H1 (cell line): Measurements from ENCODE around the gene DNAAF3. TPM values are rescaled to one million over a fixed set of nuclear protein-coding genes. Genes with fewer than 3 reads are reported as not detected.

Experiments
- CTCF ChIA-PET: fragments of 300-600 bp; sonication (Branson Sonifier 250); formaldehyde crosslinking; loops from one replicate; lab custom pipeline; 2021; ENCODE audit not compliant: partially characterized antibody; lab: Charles Lee
- POLR2A ChIA-PET: fragments of 300-600 bp; sonication (Branson Sonifier 250); formaldehyde crosslinking; loops from one replicate; lab custom pipeline; 2021; ENCODE audit warnings: inconsistent platforms; ENCODE audit not compliant: partially characterized antibody; lab: Charles Lee
- DNase-seq, 2 experiments: peaks; one replicate each; pipeline versions ENCODE4 v3.0.0 to v3.0.0-alpha.2; 2010 to 2022; ENCODE audit warnings: low spot score in 2 of 2, low read depth in 1 of 2, mixed read lengths in 1 of 2
- FAIRE-seq: peaks from 2 replicates; lab custom pipeline; 2011; peaks lifted over from hg19 to GRCh38; lab: Jason Lieb, UNC
- H2AFZ ChIP-seq: 2 replicates; pipeline ENCODE4 v1.8.1; 2012; ENCODE audit warnings: low read length, inconsistent platforms
- H2AK5ac ChIP-seq: 2 replicates; pipeline ENCODE4 v1.6.1; 2013; ENCODE audit warnings: low read depth, low read length
- H2BK120ac ChIP-seq: replicated peaks from 2 replicates; pipeline ENCODE3; 2013; ENCODE audit warnings: low read depth, low read length, inconsistent platforms
- H2BK12ac ChIP-seq: 2 replicates; pipeline ENCODE4 v1.6.1; 2013; ENCODE audit warnings: low read depth, low read length
- H2BK15ac ChIP-seq: 2 replicates; pipeline ENCODE4 v1.6.1; 2013; ENCODE audit warnings: low read length
- H2BK20ac ChIP-seq: 2 replicates; pipeline ENCODE4 v1.6.1; 2013; ENCODE audit warnings: low read length
- H2BK5ac ChIP-seq: 2 replicates; pipeline ENCODE4 v1.6.1; 2013; ENCODE audit warnings: low read depth, low read length
- H3K14ac ChIP-seq: 2 replicates; pipeline ENCODE4 v1.6.1; 2013; ENCODE audit warnings: inconsistent platforms; ENCODE audit not compliant: insufficient read length
- H3K18ac ChIP-seq: 2 replicates; pipeline ENCODE4 v1.6.1; 2013; ENCODE audit warnings: low read length; ENCODE audit errors: extremely low read depth
- H3K23ac ChIP-seq: 2 replicates; pipeline ENCODE4 v1.6.1; 2013; ENCODE audit warnings: inconsistent platforms; ENCODE audit not compliant: insufficient read length
- H3K23me2 ChIP-seq: 2 replicates; pipeline ENCODE4 v1.6.1; 2013; ENCODE audit warnings: low read depth, low read length
- H3K27ac ChIP-seq: 2 replicates; pipeline ENCODE4 v1.6.1; 2011; ENCODE audit warnings: low read depth, low read length, inconsistent platforms
- H3K27me3 ChIP-seq, 4 experiments: replicated peaks in 1 of 4; 1 replicate in 1 of 4; 2 replicates in 3 of 4; pipeline versions ENCODE4 v1.6.1 to v1.8.1; 2011 to 2013; ENCODE audit warnings: low read length in 3 of 4, mild to moderate bottlenecking in 3 of 4, inconsistent platforms in 2 of 4, mixed read lengths in 2 of 4, moderate library complexity in 1 of 4; ENCODE audit not compliant: control insufficient read depth in 3 of 4, insufficient read depth in 3 of 4; ENCODE audit errors: extremely low read depth in 1 of 4
- H3K36me3 ChIP-seq, 4 experiments: 2 replicates each; pipeline versions ENCODE4 v1.6.1 to v1.8.1; 2011 to 2013; ENCODE audit warnings: mild to moderate bottlenecking in 4 of 4, low read length in 3 of 4, moderate library complexity in 2 of 4, control low read depth in 1 of 4, inconsistent platforms in 1 of 4; ENCODE audit not compliant: insufficient read depth in 4 of 4, control insufficient read depth in 2 of 4
- H3K4ac ChIP-seq: replicated peaks from 2 replicates; pipeline ENCODE3; 2013; ENCODE audit warnings: low read length, low read depth, mixed read lengths, inconsistent platforms; ENCODE audit not compliant: insufficient read length
- H3K4me1 ChIP-seq, 4 experiments: replicated peaks in 1 of 4; 1 replicate in 1 of 4; 2 replicates in 3 of 4; pipeline versions ENCODE4 v1.6.1 to v1.8.1; 2011 to 2013; ENCODE audit warnings: low read length in 3 of 4, inconsistent platforms in 2 of 4, mixed read lengths in 1 of 4; ENCODE audit not compliant: insufficient read depth in 4 of 4, control insufficient read depth in 3 of 4
- H3K4me2 ChIP-seq, 2 experiments: 2 replicates each; pipeline versions ENCODE4 v1.6.1 to v1.8.1; 2011 to 2013; ENCODE audit warnings: low read depth in 2 of 2, low read length in 2 of 2, control low read depth in 1 of 2, inconsistent platforms in 1 of 2, mild to moderate bottlenecking in 1 of 2; ENCODE audit not compliant: insufficient read depth in 1 of 2
- H3K4me3 ChIP-seq, 4 experiments: fragments of 200-600, 300-600 bp in 1 of 4; sonication (generic), shearing (Covaris generic), sonication (Bioruptor Twin) in 1 of 4; 2 replicates each; pipeline versions ENCODE4 v1.5.1 to v1.8.1; 2011 to 2016; ENCODE audit warnings: low read length in 4 of 4, low read depth in 3 of 4, control low read depth in 2 of 4, inconsistent platforms in 2 of 4, mild to moderate bottlenecking in 2 of 4, mixed read lengths in 1 of 4, moderate library complexity in 1 of 4; ENCODE audit not compliant: insufficient read depth in 2 of 4; ENCODE audit errors: extremely low read depth in 1 of 4
- H3K56ac ChIP-seq: replicated peaks from 2 replicates; pipeline ENCODE3; 2013; ENCODE audit warnings: low read depth, mild to moderate bottlenecking, mixed read lengths, low read length, inconsistent platforms; ENCODE audit not compliant: insufficient read length
- H3K79me1 ChIP-seq: 2 replicates; pipeline ENCODE4 v1.6.1; 2013; ENCODE audit warnings: low read depth, low read length, control low read depth
- H3K79me2 ChIP-seq, 2 experiments: 2 replicates each; pipeline versions ENCODE4 v1.6.1 to v1.8.1; 2012 to 2013; ENCODE audit warnings: low read length in 2 of 2, mild to moderate bottlenecking in 2 of 2, inconsistent platforms in 1 of 2; ENCODE audit not compliant: insufficient read depth in 2 of 2, control insufficient read depth in 1 of 2
- H3K9ac ChIP-seq, 4 experiments: replicated peaks in 1 of 4; 1 replicate in 1 of 4; 2 replicates in 3 of 4; pipeline versions ENCODE4 v1.6.1 to v1.8.1; 2011 to 2013; ENCODE audit warnings: low read depth in 3 of 4, low read length in 3 of 4, control low read depth in 2 of 4, mild to moderate bottlenecking in 2 of 4, moderate library complexity in 2 of 4, inconsistent platforms in 1 of 4; ENCODE audit errors: extremely low read depth in 1 of 4
- H3K9me3 ChIP-seq, 2 experiments: 2 replicates each; pipeline versions ENCODE4 v1.6.1 to v1.8.1; 2012 to 2013; ENCODE audit warnings: mild to moderate bottlenecking in 2 of 2, moderate library complexity in 2 of 2, control low read depth in 1 of 2, inconsistent platforms in 1 of 2, low read depth in 1 of 2, low read length in 1 of 2, mixed read lengths in 1 of 2; ENCODE audit not compliant: insufficient read depth in 2 of 2
- H4K20me1 ChIP-seq, 2 experiments: replicated peaks in 1 of 2; 2 replicates each; pipeline versions ENCODE3 to v1.8.1; 2011 to 2013; ENCODE audit warnings: inconsistent platforms in 2 of 2, low read length in 2 of 2, mild to moderate bottlenecking in 1 of 2; ENCODE audit not compliant: insufficient read depth in 2 of 2, control insufficient read depth in 1 of 2
- H4K5ac ChIP-seq: 2 replicates; pipeline ENCODE4 v1.6.1; 2013; ENCODE audit warnings: low read length, low read depth, mixed read lengths, inconsistent platforms; ENCODE audit not compliant: insufficient read length
- H4K8ac ChIP-seq: 2 replicates; pipeline ENCODE4 v1.8.0; 2013; ENCODE audit warnings: mild to moderate bottlenecking, moderate library complexity, low read length, inconsistent platforms; ENCODE audit not compliant: insufficient read depth; ENCODE audit errors: extremely low read depth
- H4K91ac ChIP-seq: replicated peaks from 2 replicates; pipeline ENCODE3; 2013; ENCODE audit warnings: low read length, mixed read lengths, inconsistent platforms; ENCODE audit not compliant: insufficient read length
- BCL11A ChIP-seq, 2 experiments: IDR thresholded peaks; one replicate each; pipeline ENCODE4 v1.6.1; 2011; ENCODE audit warnings: low read depth in 2 of 2, low read length in 2 of 2, mild to moderate bottlenecking in 2 of 2
- E2F6 ChIP-seq: IDR thresholded peaks from 2 replicates; pipeline ENCODE4 v1.6.1; 2012; ENCODE audit warnings: inconsistent platforms
- SP1 ChIP-seq: IDR thresholded peaks from 2 replicates; pipeline ENCODE4 v1.6.1; 2011; ENCODE audit warnings: low read depth, low read length
- TAF1 ChIP-seq: IDR thresholded peaks from 2 replicates; pipeline ENCODE4 v1.6.1; 2011; ENCODE audit warnings: mild to moderate bottlenecking, low read depth, low read length
- WGBS, 2 experiments: shearing (Covaris generic) in 1 of 2; methylation state at CpG; one replicate each; pipeline versions ENCODE4 v1.1.6 to v1.1.7; 2013 to 2015; ENCODE audit warnings: low lambda C conversion rate in 2 of 2, mixed read lengths in 2 of 2, inconsistent platforms in 1 of 2, low coverage in 1 of 2, missing lambda C conversion rate in 1 of 2; ENCODE audit not compliant: insufficient replicate concordance in 2 of 2, insufficient coverage in 1 of 2, insufficient read length in 1 of 2; ENCODE audit errors: extremely low coverage in 1 of 2, missing lambda C conversion rate in 1 of 2; 5-methylcytosine and 5-hydroxymethylcytosine counted together
- polyA plus RNA-seq, 7 experiments: library from polyadenylated mRNA; depleted of rRNA in 3 of 7; stranded (reverse) in 5 of 7; unstranded in 2 of 7; fragments of >200 nt in 5 of 7; fragments of 200-250 nt in 2 of 7; gene quantifications; 1 replicate in 5 of 7; 2 replicates in 1 of 7; 4 replicates in 1 of 7; pipeline versions ENCODE4 v1.2.1 to v1.2.3, GENCODE V29; 2011 to 2013; ENCODE audit warnings: missing spikeins in 2 of 7, mixed read lengths in 2 of 7
- total RNA-seq: library from RNA; stranded (reverse); fragmentation: NEBNext Ultra II Directional; extraction: Animal tissue kit (Norgen Biotek cat#: 25700); gene quantifications from 2 replicates; pipeline ENCODE4 v1.2.1, GENCODE V29; 2021
- TF ChIP-seq, protein P1 (sequence below): IDR thresholded peaks from 2 replicates; pipeline ENCODE4 v1.6.1; 2012; ENCODE audit warnings: inconsistent platforms

The DNAAF3 gene
- total and polyA plus RNA-seq, 2 of the 8 experiments (the other 6 are each of a cell fraction or from before 2014, with no cell fraction given), result 5.4 to 8.0 TPM

- no peak overlapping the region for H3K56ac ChIP-seq
- no peak for TF ChIP-seq TAF1
- TF ChIP-seq BCL11A (IDR thresholded peaks at IDR 0.05; ENCODE audit: low read depth in 2 of 2, low read length in 2 of 2), result no peak
- TF ChIP-seq, protein P1, sequence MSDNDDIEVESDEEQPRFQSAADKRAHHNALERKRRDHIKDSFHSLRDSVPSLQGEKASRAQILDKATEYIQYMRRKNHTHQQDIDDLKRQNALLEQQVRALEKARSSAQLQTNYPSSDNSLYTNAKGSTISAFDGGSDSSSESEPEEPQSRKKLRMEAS, result peak; percentile 54; the same call in 1 of the 2 replicates
- TF ChIP-seq SP1, result 0 out of 2 replicates have a peak, but pooled peaks have one; percentile 16
- peak; percentile 90 for TF ChIP-seq E2F6
- H4K8ac ChIP-seq, result no peak overlapping the region
- ChIA-PET CTCF (interaction anchor here (0.6 to 3.2 kb wide), 14 partner anchors 8 to 837 kb away, joined by 3 to 28 read pairs (median 4); partner anchors contain the start of gene DNAAF3), POLR2A (interaction anchor here (0.6 to 3.3 kb wide), 12 partner anchors 8 to 1554 kb away, joined by 3 to 16 read pairs (median 4); partner anchors contain the start of genes DNAAF3, FIZ1 and UBE2S)
- no peak overlapping the region for H2BK20ac ChIP-seq
- H2AFZ ChIP-seq, result no peak overlapping the region
- H2AK5ac ChIP-seq, result no peak overlapping the region
- H4K91ac ChIP-seq, result no peak overlapping the region
- H3K9ac ChIP-seq, result no peak overlapping the region
- H3K79me2 ChIP-seq, result no peaks in the 10 kb centered on the region
- no peak overlapping the region for H2BK120ac ChIP-seq
- no peak overlapping the region for H3K23ac ChIP-seq
- no peaks in the 10 kb centered on the region for H3K9me3 ChIP-seq
- H3K4me2 ChIP-seq, result peak overlapping the region; percentile 87 to 97
- no peaks in the 10 kb centered on the region for H3K79me1 ChIP-seq
- no peaks in the 10 kb centered on the region for H3K36me3 ChIP-seq
- no peak overlapping the region for H2BK12ac ChIP-seq
- peaks cover 5 to 25% (median 16%) of the 10 kb centered on the region in 4 experiments for H3K4me1 ChIP-seq
- no peak for FAIRE-seq
- H2BK15ac ChIP-seq, result no peak overlapping the region
- peak overlapping the region in 2 of 4 experiments; percentile 17 to 76; a peak in 4 of 8 replicates for H3K4me3 ChIP-seq
- H3K23me2 ChIP-seq, result peaks cover 20% of the 10 kb centered on the region; the same call in 1 of the 2 replicates
- H4K20me1 ChIP-seq, result no peaks in the 10 kb centered on the region
- no peak overlapping the region for H2BK5ac ChIP-seq
- no peak overlapping the region for H3K4ac ChIP-seq
- DNase-seq, result no peak
- 65% methylated on average over 19 of the region's 21 CpGs; no CpG with 5 or more reads in 1 of the 2 experiments for WGBS, 2 experiments
- H4K5ac ChIP-seq, result no peak overlapping the region
- no peak overlapping the region for H3K14ac ChIP-seq
- no peak overlapping the region for H3K27ac ChIP-seq
- no peak overlapping the region for H3K18ac ChIP-seq
- peaks cover 2 to 49% (median 31%) of the 10 kb centered on the region in 4 experiments; a peak in 6 of 7 replicates for H3K27me3 ChIP-seq
Measured at GRCh38 chr19:55174425-55175116, 8.2 kb upstream of the DNAAF3 start.
